HEK293T (cell line): Measurements from ENCODE around the gene TMEM200A.

ENCODE experiments used
- CTCF ChIA-PET: fragments of 350-600 bp; formaldehyde crosslinking; extraction: SDS; loops from one replicate; lab custom pipeline; 2021; ENCODE audit warnings: antibody characterized with exemption, inconsistent platforms; lab: Yijun Ruan, JAX
- POLR2A ChIA-PET: fragments of 350-600 bp; formaldehyde crosslinking; extraction: SDS; loops from one replicate; lab custom pipeline; 2020; ENCODE audit warnings: antibody characterized with exemption, inconsistent platforms; lab: Yijun Ruan, JAX
- DNase-seq: peaks from one replicate; pipeline ENCODE4 v3.0.0; 2012; ENCODE audit warnings: mixed read lengths; ENCODE audit errors: extremely low spot score
- ARNT ChIP-seq: fragments of 450-650 bp; IDR thresholded peaks from 2 replicates; pipeline ENCODE4 v1.6.1; 2017; ENCODE audit warnings: mild to moderate bottlenecking
- BHLHE40 ChIP-seq: fragments of 450-650 bp; IDR thresholded peaks from 2 replicates; pipeline ENCODE4 v1.6.1; 2016; ENCODE audit warnings: mild to moderate bottlenecking, moderate library complexity, borderline replicate concordance
- CTBP1 ChIP-seq: fragments of 450-650 bp; IDR thresholded peaks from 2 replicates; pipeline ENCODE4 v1.6.1; 2016; ENCODE audit warnings: borderline replicate concordance
- ELF4 ChIP-seq: fragments of 450-650 bp; IDR thresholded peaks from 2 replicates; pipeline ENCODE4 v1.6.1; 2017; ENCODE audit warnings: antibody characterized with exemption
- FOXA1 ChIP-seq: fragments of 450-650 bp; IDR thresholded peaks from 2 replicates; pipeline ENCODE4 v1.6.1; 2016; ENCODE audit warnings: mild to moderate bottlenecking
- FOXK2 ChIP-seq: fragments of 450-650 bp; IDR thresholded peaks from 2 replicates; pipeline ENCODE4 v1.6.1; 2016; ENCODE audit warnings: mild to moderate bottlenecking
- FOXM1 ChIP-seq: fragments of 450-650 bp; IDR thresholded peaks from 2 replicates; pipeline ENCODE4 v1.6.1; 2017; ENCODE audit warnings: mild to moderate bottlenecking, borderline replicate concordance
- HDGF ChIP-seq: fragments of 450-650 bp; IDR thresholded peaks from 2 replicates; pipeline ENCODE4 v1.6.1; 2017; ENCODE audit warnings: antibody characterized with exemption, borderline replicate concordance
- L3MBTL2 ChIP-seq: fragments of 450-650 bp; conservative IDR thresholded peaks from 2 replicates; pipeline ENCODE4 v1.6.1; 2016; ENCODE audit warnings: mild to moderate bottlenecking
- LEF1 ChIP-seq: fragments of 450-650 bp; IDR thresholded peaks from 2 replicates; pipeline ENCODE4 v1.6.1; 2017; ENCODE audit warnings: mild to moderate bottlenecking, borderline replicate concordance
- NFRKB ChIP-seq: fragments of 450-650 bp; IDR thresholded peaks from 2 replicates; pipeline ENCODE4 v1.6.1; 2016; ENCODE audit warnings: mild to moderate bottlenecking, moderate library complexity
- SP1 ChIP-seq: fragments of 450-650 bp; IDR thresholded peaks from 2 replicates; pipeline ENCODE4 v1.6.1; 2017
- SUZ12 ChIP-seq: fragments of 450-650 bp; IDR thresholded peaks from 2 replicates; pipeline ENCODE4 v1.6.1; 2016; ENCODE audit warnings: mild to moderate bottlenecking
- TARDBP ChIP-seq: fragments of 450-650 bp; IDR thresholded peaks from 2 replicates; pipeline ENCODE4 v1.6.1; 2016
- ZNF384 ChIP-seq: fragments of 450-650 bp; IDR thresholded peaks from 2 replicates; pipeline ENCODE4 v1.6.1; 2016
- TF ChIP-seq, protein P1 (sequence below): fragments of 450-650 bp; IDR thresholded peaks from 2 replicates; pipeline ENCODE4 v1.6.1; 2016

TMEM200A gene

DNA sequence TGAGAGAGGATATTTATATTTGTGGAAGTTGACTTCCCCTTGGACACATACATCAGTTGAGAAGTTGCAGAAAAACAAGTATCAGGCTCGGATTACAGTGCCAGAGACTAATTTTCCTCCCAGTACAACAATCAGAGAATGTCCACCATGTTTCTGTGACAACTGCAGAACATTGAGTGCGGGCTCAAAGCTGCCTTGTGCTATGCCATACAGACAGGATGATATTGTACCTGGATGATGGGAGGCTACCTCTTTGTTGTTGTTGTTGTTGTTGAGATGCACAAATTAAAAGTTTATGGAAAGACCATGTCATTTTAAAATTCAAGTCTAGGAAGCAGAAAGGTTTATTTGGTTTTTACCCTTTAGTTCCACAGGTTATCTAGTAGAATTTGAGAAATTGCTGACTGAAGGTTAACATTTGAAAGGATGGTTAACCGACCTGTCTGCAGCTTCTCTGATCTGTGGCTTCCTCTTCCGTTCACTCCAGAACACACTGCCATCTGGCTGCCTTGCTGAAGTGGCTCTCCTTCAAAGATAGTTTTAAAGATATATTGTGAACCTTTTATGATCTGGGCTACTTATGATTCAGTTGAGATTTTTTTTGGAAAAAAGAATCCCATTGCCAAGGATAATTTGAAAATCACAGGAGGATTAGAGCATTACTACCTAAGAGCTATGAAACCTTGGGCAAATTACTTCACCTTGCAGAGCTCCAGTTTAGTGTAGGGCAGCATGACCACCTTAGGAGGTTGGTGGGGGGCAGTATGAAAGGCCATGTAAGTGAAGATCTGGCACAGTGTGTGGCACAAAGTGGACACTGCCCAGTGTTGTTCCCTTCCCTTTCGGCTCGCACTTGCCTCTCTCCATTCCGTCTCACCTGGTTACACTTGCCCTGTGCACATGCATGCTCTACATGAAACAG is 15.9 kb downstream of the TMEM200A start:
- DNase-seq, result no peak
- TF ChIP-seq FOXM1, result no peak
- TF ChIP-seq LEF1, result no peak
- no peak for TF ChIP-seq NFRKB
- TF ChIP-seq TARDBP, result no peak
- no peak for TF ChIP-seq SP1
- ChIA-PET CTCF (no interaction called here), POLR2A (no interaction called here)

DNA sequence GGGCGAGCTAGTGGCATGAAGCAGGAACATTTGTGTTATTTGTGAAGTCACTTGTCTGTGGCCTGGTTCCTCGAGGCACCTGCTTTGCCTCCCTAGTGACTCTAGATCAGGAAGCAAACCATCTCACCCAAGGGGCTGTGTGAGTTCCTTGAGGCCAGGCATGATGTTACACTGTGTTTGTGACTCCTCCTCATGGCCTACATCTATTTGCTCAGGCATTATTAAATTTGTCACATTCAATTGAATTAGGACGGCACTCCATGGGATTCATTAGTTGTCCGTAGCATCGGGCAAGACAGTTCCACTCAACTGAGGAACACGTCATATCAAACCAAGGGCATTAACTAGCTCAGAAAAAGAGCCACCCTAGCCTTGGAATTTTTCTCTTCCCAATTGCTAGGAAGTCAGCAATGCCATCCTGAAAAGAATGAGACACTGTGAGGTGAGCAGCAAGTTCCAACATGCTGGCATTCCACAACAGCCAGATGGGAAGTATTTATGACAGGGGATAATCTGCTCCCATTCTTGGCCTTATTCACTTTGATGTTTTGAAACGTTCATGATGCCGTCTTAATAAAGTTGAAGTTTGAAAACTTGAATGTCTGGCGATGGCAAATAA is 17.2 kb downstream of the TMEM200A start:
- CTCF ChIA-PET, result no interaction called here
- no peak for DNase-seq
- POLR2A ChIA-PET, result no interaction called here
- TF ChIP-seq TARDBP (no peak), LEF1 (no peak), FOXA1 (no peak), HDGF (no peak), ZNF384 (no peak), FOXM1 (no peak), ARNT (no peak), SP1 (no peak), FOXK2 (no peak), BHLHE40 (no peak), L3MBTL2 (no peak), CTBP1 (no peak), ELF4 (no peak), SUZ12 (no peak), NFRKB (no peak)
- TF ChIP-seq, protein P1, sequence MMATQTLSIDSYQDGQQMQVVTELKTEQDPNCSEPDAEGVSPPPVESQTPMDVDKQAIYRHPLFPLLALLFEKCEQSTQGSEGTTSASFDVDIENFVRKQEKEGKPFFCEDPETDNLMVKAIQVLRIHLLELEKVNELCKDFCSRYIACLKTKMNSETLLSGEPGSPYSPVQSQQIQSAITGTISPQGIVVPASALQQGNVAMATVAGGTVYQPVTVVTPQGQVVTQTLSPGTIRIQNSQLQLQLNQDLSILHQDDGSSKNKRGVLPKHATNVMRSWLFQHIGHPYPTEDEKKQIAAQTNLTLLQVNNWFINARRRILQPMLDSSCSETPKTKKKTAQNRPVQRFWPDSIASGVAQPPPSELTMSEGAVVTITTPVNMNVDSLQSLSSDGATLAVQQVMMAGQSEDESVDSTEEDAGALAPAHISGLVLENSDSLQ, result no peak

GRCh38 chr6:130385064-130385695 is 19.4 kb downstream of the TMEM200A start:
- CTCF ChIA-PET, result no interaction called here

GRCh38 chr6:130389142-130389541 is 23.3 kb downstream of the TMEM200A start:
- ChIA-PET POLR2A (no interaction called here), CTCF (no interaction called here)
- DNase-seq, result no peak
- TF ChIP-seq SP1 (no peak), FOXK2 (no peak)
- TF ChIP-seq, protein P1, result no peak

More at GRCh38 chr6:130385064-130385695, 19.4 kb downstream of the TMEM200A start:
- POLR2A ChIA-PET, result no interaction called here
- DNase-seq, result no peak
- TF ChIP-seq ELF4, result no peak

GRCh38 chr6:130390890-130391289 is 25.1 kb downstream of the TMEM200A start:
- DNase-seq, result no peak
- TF ChIP-seq FOXM1 (no peak), HDGF (no peak), FOXK2 (no peak), NFRKB (no peak), SUZ12 (no peak), LEF1 (no peak), ZNF384 (no peak), ARNT (no peak), FOXA1 (no peak), SP1 (no peak), L3MBTL2 (no peak), BHLHE40 (no peak), TARDBP (no peak), CTBP1 (no peak), ELF4 (no peak)
- CTCF ChIA-PET, result no interaction called here
- POLR2A ChIA-PET, result no interaction called here

GRCh38 chr6:130393306-130393705 is 27.5 kb downstream of the TMEM200A start:
- POLR2A ChIA-PET, result no interaction called here
- no peak for TF ChIP-seq FOXA1
- TF ChIP-seq HDGF, result no peak
- TF ChIP-seq LEF1, result no peak
- TF ChIP-seq CTBP1, result no peak
- TF ChIP-seq, protein P1, result no peak
- no peak for TF ChIP-seq FOXK2
- no peak for TF ChIP-seq SUZ12
- TF ChIP-seq BHLHE40, result no peak
- TF ChIP-seq SP1, result no peak
- no peak for TF ChIP-seq L3MBTL2
- no peak for TF ChIP-seq TARDBP
- TF ChIP-seq FOXM1, result no peak
- CTCF ChIA-PET, result no interaction called here
- DNase-seq, result no peak
